Colonic mucosa (tissue), 4 donors: ENCODE data around the gene CEACAM4. TPM values are rescaled to one million over a fixed set of nuclear protein-coding genes. Genes with fewer than 3 reads are reported as not detected.

Source experiments
- DNase-seq: peaks from one replicate; pipeline ENCODE4 v3.0.0-alpha.2; 2020
- H3K27ac ChIP-seq: fragments of 200-600 bp; one replicate; pipeline ENCODE4 v1.8.0; 2021
- H3K27me3 ChIP-seq: fragments of 200-600 bp; one replicate; pipeline ENCODE4 v1.8.0; 2021
- H3K36me3 ChIP-seq: fragments of 200-600 bp; one replicate; pipeline ENCODE4 v1.8.0; 2021
- H3K4me1 ChIP-seq: fragments of 200-600 bp; one replicate; pipeline ENCODE4 v1.8.0; 2021; ENCODE audit warnings: mild to moderate bottlenecking
- H3K4me3 ChIP-seq: fragments of 200-600 bp; one replicate; pipeline ENCODE4 v1.8.0; 2021
- H3K9ac ChIP-seq, 2 donors: one replicate each; pipeline ENCODE4 v1.7.0; 2013; ENCODE audit warnings: control low read depth in 2 of 2, low read depth in 2 of 2, low read length in 2 of 2
- H3K9me3 ChIP-seq: fragments of 200-600 bp; one replicate; pipeline ENCODE4 v1.8.0; 2021
- CTCF ChIP-seq: fragments of 200-600 bp; IDR thresholded peaks from one replicate; pipeline ENCODE4 v1.8.0; 2022; ENCODE audit warnings: antibody characterized with exemption, mild to moderate bottlenecking
- intact Hi-C: fragments of 100-400 bp; cut with DNase I; formaldehyde crosslinking; loops from one replicate; pipeline ENCODE4 v1.14.1; 2022
- total RNA-seq, 2 donors: library from RNA; stranded (reverse); fragmentation: NEBNext Ultra II Directional in 1 of 2; extraction: Animal tissue kit (Norgen Biotek cat#: 25700) in 1 of 2; gene quantifications; one replicate each; pipeline ENCODE4 v1.2.1, GENCODE V29; 2021
- donor health status: healthy.
- donor health status: DM: no; HTN: no; CAD: no.
- donor health status: DM: no; HTN: no; CAD: no.

The CEACAM4 gene
- total RNA-seq, 2 donors from 2014 or later: not detected

- DNase-seq: no peak
- Histone ChIP-seq H3K36me3 (no peaks in the 10 kb centered on the region), H3K4me1 (no peaks in the 10 kb centered on the region), H3K9ac (no peak overlapping the region), H3K27ac (no peak overlapping the region), H3K27me3 (no peaks in the 10 kb centered on the region), H3K9me3 (no peaks in the 10 kb centered on the region), H3K4me3 (no peak overlapping the region)
- no peak for TF ChIP-seq CTCF
- intact Hi-C loops: no loop called here
These were observed 3.5 kb downstream of the CEACAM4 start for GRCh38 chr19:41623360-41623759.

GRCh38 chr19:41621654-41622053, 5.2 kb downstream of the CEACAM4 start:
- Histone ChIP-seq H3K4me3 (no peak overlapping the region), H3K9ac (no peak overlapping the region), H3K27ac (no peak overlapping the region), H3K36me3 (no peaks in the 10 kb centered on the region), H3K27me3 (no peaks in the 10 kb centered on the region), H3K9me3 (no peaks in the 10 kb centered on the region), H3K4me1 (no peaks in the 10 kb centered on the region)
- intact Hi-C loops: no loop called here
- TF ChIP-seq CTCF: no peak
- DNase-seq: no peak

GRCh38 chr19:41621226-41621625, 5.6 kb downstream of the CEACAM4 start:
- Histone ChIP-seq H3K9me3 (no peaks in the 10 kb centered on the region), H3K4me3 (no peak overlapping the region), H3K9ac (no peak overlapping the region), H3K36me3 (no peaks in the 10 kb centered on the region), H3K27me3 (no peaks in the 10 kb centered on the region), H3K27ac (no peak overlapping the region), H3K4me1 (no peaks in the 10 kb centered on the region)
- no peak for TF ChIP-seq CTCF
- no peak for DNase-seq
- intact Hi-C loops: no loop called here

- DNase-seq: no peak
- Histone ChIP-seq H3K9me3 (no peaks in the 10 kb centered on the region), H3K36me3 (no peaks in the 10 kb centered on the region), H3K9ac (no peak overlapping the region), H3K4me3 (no peak overlapping the region), H3K27ac (no peak overlapping the region), H3K4me1 (no peaks in the 10 kb centered on the region), H3K27me3 (no peaks in the 10 kb centered on the region)
- intact Hi-C loops: no loop called here
- no peak for TF ChIP-seq CTCF
These were observed 6.7 kb downstream of the CEACAM4 start for GRCh38 chr19:41620171-41620570.

- Histone ChIP-seq H3K27me3 (no peaks in the 10 kb centered on the region), H3K9ac (no peak overlapping the region), H3K36me3 (no peaks in the 10 kb centered on the region), H3K27ac (no peak overlapping the region), H3K4me1 (no peaks in the 10 kb centered on the region), H3K9me3 (no peaks in the 10 kb centered on the region), H3K4me3 (no peak overlapping the region)
- no peak for TF ChIP-seq CTCF
- DNase-seq: no peak
- intact Hi-C loops: no loop called here
These were observed 7.8 kb downstream of the CEACAM4 start for GRCh38 chr19:41619018-41619556.
